Measurements from ENCODE around the gene CDRT4. TPM values are rescaled to one million over a fixed set of nuclear protein-coding genes. Genes with fewer than 3 reads are reported as not detected.

CDRT4 gene
- total RNA-seq, 3 donors from 2014 or later: 3.8 to 17.4 (median 7.0) TPM

GRCh38 chr17:15456972-15457722 lies 10.3 kb downstream of the CDRT4 start:
- peak; percentile 70 to 87 for DNase-seq (ENCODE audit: low spot score in 2 of 2)
- intact Hi-C loops (cut with DNase I; ENCODE audit: low total_unique reads): no loop called here
- H3K4me1 ChIP-seq: peaks cover 8 to 30% of the 10 kb centered on the region in 2 donors
- peak overlapping the region in 2 of 3 donors; percentile 22 to 27 for H3K4me3 ChIP-seq
- H3K36me3 ChIP-seq: no peaks in the 10 kb centered on the region
- peak overlapping the region; percentile 86 to 89 for H3K27ac ChIP-seq
- no peaks in the 10 kb centered on the region for H3K27me3 ChIP-seq
- no peaks in the 10 kb centered on the region for H3K9me3 ChIP-seq
- TF ChIP-seq, protein P1, sequence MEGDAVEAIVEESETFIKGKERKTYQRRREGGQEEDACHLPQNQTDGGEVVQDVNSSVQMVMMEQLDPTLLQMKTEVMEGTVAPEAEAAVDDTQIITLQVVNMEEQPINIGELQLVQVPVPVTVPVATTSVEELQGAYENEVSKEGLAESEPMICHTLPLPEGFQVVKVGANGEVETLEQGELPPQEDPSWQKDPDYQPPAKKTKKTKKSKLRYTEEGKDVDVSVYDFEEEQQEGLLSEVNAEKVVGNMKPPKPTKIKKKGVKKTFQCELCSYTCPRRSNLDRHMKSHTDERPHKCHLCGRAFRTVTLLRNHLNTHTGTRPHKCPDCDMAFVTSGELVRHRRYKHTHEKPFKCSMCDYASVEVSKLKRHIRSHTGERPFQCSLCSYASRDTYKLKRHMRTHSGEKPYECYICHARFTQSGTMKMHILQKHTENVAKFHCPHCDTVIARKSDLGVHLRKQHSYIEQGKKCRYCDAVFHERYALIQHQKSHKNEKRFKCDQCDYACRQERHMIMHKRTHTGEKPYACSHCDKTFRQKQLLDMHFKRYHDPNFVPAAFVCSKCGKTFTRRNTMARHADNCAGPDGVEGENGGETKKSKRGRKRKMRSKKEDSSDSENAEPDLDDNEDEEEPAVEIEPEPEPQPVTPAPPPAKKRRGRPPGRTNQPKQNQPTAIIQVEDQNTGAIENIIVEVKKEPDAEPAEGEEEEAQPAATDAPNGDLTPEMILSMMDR (IDR thresholded peaks at IDR 0.05): peak; percentile 22 to 58 (median 51)
- TF ChIP-seq POLR2A (IDR thresholded peaks at IDR 0.05) (no peak), POLR2AphosphoS5 (IDR thresholded peaks at IDR 0.05) (peak; percentile 52 to 90 (median 55))

- Histone ChIP-seq H3K9me3 (no peaks in the 10 kb centered on the region), H3K27ac (peak overlapping the region; percentile 86 to 89), H3K4me3 (peak overlapping the region in 1 of 3 donors; percentile 27), H3K36me3 (no peaks in the 10 kb centered on the region), H3K27me3 (no peaks in the 10 kb centered on the region), H3K4me1 (peaks cover 8 to 30% of the 10 kb centered on the region in 2 donors)
- intact Hi-C loops (cut with DNase I; ENCODE audit: low total_unique reads): no loop called here
- TF ChIP-seq, protein P1 (IDR thresholded peaks at IDR 0.05): no peak
- TF ChIP-seq POLR2A (IDR thresholded peaks at IDR 0.05): no peak
- no peak for DNase-seq (ENCODE audit: low spot score in 2 of 2)
Observed at GRCh38 chr17:15456496-15456895, 10.9 kb downstream of the CDRT4 start.

GRCh38 chr17:15454346-15454745 lies 13.1 kb downstream of the CDRT4 start:
- no peaks in the 10 kb centered on the region for H3K36me3 ChIP-seq
- peak overlapping the region; percentile 79 to 89 for H3K27ac ChIP-seq
- H3K4me3 ChIP-seq: no peak overlapping the region
- intact Hi-C loops (cut with DNase I; ENCODE audit: low total_unique reads): no loop called here
- peaks cover 8 to 30% of the 10 kb centered on the region in 2 donors for H3K4me1 ChIP-seq
- no peaks in the 10 kb centered on the region for H3K27me3 ChIP-seq
- DNase-seq (ENCODE audit: low spot score in 2 of 2): no peak
- H3K9me3 ChIP-seq: no peaks in the 10 kb centered on the region
- TF ChIP-seq POLR2A (IDR thresholded peaks at IDR 0.05) (no peak), POLR2AphosphoS5 (IDR thresholded peaks at IDR 0.05) (no peak)
- TF ChIP-seq, protein P1 (IDR thresholded peaks at IDR 0.05): no peak

GRCh38 chr17:15453782-15454181 lies 13.6 kb downstream of the CDRT4 start:
- intact Hi-C loops (cut with DNase I; ENCODE audit: low total_unique reads): no loop called here
- Histone ChIP-seq H3K27me3 (no peaks in the 10 kb centered on the region), H3K4me1 (peaks cover 8 to 30% of the 10 kb centered on the region in 2 donors), H3K36me3 (no peaks in the 10 kb centered on the region), H3K27ac (peak overlapping the region; percentile 79 to 89), H3K9me3 (no peaks in the 10 kb centered on the region), H3K4me3 (no peak overlapping the region)
- no peak for DNase-seq (ENCODE audit: low spot score in 2 of 2)
- no peak for TF ChIP-seq POLR2A (IDR thresholded peaks at IDR 0.05)
- TF ChIP-seq POLR2AphosphoS5 (IDR thresholded peaks at IDR 0.05): no peak
- TF ChIP-seq, protein P1 (IDR thresholded peaks at IDR 0.05): no peak

GRCh38 chr17:15453246-15453645 lies 14.2 kb downstream of the CDRT4 start:
- DNase-seq (ENCODE audit: low spot score in 2 of 2): no peak
- no peaks in the 10 kb centered on the region for H3K27me3 ChIP-seq
- peaks cover 2 to 28% of the 10 kb centered on the region in 2 donors for H3K4me1 ChIP-seq
- H3K27ac ChIP-seq: peak overlapping the region; percentile 79 to 89
- H3K36me3 ChIP-seq: no peaks in the 10 kb centered on the region
- H3K4me3 ChIP-seq: no peak overlapping the region
- TF ChIP-seq POLR2AphosphoS5 (IDR thresholded peaks at IDR 0.05) (no peak), POLR2A (IDR thresholded peaks at IDR 0.05) (no peak)
- TF ChIP-seq, protein P1 (IDR thresholded peaks at IDR 0.05): no peak
- H3K9me3 ChIP-seq: no peaks in the 10 kb centered on the region
- intact Hi-C loops (cut with DNase I; ENCODE audit: low total_unique reads): no loop called here
